Eye (tissue), 1 donor: ENCODE results near the gene SLC9A3.

ENCODE experiments used
- DNase-seq: peaks from one replicate; pipeline ENCODE4 v3.0.0-alpha.2; 2015

Gene SLC9A3

DNA sequence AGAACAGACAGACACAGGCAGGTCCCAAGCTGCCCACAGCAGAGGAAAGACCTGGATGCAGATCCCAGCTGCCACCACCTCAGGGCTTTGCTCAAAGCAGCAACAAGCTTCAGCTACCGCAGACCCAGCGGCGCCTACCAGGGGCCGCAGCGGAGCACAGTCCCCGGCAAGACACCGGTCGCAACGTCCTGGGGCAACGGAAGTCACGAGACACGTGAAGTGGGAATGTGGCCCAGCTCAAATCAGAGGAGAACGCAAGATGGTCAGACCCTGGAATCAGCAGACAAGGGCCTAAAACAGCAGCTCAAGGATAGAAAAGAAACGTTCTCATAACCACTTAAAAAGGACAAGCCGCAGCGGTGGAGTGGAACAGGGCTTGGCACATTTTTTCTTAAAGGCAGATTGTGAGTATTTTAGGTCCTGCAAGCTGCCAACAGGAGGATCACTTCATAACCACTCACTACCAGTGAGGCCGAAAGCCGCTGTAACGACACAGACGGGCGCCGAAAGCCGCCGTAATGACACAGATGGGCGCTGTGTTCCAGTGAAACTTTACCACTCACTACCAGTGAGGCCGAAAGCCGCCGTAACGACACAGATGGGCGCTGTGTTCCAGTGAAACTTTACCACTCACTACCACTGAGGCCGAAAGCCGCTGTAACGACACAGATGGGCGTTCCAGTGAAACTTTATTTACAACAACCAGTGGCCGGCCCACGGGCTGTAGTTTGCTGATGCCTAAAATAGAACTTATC lies 21.7 kb downstream of the SLC9A3 start:
- DNase-seq: no peak

GRCh38 chr5:501831-502184 lies 22.4 kb downstream of the SLC9A3 start:
- DNase-seq: no peak

GRCh38 chr5:501105-501830 lies 23.0 kb downstream of the SLC9A3 start:
- DNase-seq: no peak

GRCh38 chr5:500491-500890 lies 23.8 kb downstream of the SLC9A3 start:
- DNase-seq: no peak

DNA sequence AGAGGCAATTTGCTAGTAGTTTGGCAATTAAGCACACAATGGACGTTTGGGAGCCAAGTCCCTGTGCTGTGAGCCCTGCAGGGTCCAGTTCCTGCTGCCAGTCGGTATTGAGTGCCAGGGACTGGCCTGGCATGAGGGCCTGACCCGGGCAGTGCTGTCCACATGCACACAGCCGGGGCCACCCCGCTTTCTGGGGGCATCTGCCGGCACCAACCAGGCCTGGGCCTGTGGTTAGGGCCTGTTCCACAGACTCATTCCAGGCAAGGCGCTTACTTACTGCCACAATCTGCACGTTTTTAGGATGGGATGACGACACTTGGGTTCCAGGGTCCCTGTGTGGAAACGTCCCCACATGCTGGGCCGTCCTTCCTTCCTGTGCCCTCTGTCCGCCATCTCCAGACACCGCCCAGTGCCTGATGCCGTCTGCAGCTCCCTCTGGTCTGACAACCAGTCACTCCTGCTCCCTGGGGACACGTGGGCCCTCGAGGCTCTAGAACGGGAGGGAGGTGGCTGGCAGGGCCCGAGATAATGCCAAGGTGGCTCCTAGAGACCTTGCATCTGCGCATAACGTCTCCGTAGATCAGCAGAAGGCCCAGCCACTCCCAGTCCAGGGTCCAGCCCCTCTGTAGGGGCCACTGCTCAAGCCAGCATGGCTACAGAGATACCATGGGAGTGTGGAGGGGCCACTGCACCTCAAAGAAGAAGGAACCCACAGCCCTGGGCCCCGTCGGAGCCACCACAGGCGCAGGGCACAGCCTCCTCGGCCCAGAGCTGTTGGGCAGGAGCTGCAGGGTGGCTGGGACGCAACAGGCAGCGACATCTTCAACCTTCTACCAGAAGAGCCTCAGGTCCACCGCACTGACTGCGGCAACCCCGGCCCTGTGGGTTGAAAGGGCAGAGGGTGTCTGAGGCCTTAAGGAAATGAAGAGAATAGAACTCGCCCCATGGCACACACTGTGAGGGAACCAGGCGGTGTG lies 24.7 kb downstream of the SLC9A3 start:
- no peak for DNase-seq

DNA sequence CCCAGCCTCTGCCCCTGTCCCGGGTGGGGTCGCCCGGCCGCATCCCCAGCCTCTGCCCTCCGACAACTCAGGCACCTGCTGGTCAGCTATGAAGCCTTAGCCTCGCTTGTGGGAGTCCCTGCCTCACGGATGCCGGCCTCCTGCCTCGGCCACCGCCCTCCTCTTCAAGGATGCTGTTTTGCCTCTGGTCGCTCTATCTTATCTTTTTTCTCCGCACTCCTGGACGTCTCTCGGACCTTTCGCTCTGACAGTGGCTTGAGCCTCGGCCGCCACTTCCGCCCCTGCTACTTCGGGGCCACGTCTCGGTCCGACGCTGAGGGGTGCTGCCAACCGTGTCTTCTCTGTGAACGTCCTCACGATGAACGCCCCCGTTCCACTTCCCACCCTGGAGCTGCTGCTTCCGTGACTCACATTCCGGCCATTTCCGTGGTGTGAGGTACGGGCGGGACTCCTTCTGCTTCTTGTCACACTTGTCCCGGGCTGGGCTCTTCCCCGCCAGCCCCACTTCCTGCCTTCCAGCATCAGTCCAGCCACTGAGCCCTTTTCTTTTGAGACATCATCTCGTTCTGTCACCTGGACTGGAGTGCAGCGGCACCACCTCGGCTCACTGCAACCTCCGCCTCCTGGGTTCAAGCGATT lies 26.3 kb downstream of the SLC9A3 start:
- no peak for DNase-seq

GRCh38 chr5:497090-497700 lies 27.1 kb downstream of the SLC9A3 start:
- no peak for DNase-seq

DNA sequence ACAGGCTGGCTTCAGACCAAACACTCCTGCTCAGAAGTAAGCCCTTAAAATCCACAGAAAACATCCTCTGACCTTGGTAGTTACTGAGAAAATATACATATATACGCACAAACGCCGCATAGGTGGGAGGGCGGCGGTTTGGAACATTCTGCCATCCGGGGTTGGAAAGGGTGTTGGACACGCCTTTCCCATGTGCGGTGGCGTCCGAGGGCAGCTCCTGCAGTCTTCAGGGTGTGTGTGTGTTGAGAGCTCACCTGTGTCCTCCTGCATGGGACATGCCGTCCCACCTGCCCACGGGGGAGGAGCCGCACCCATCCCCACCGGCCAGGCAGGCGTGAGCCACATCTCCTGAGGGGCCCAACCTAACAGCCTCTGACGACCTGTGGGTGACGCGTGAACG lies 28.2 kb downstream of the SLC9A3 start:
- no peak for DNase-seq

- DNase-seq: no peak
These were observed 29.5 kb downstream of the SLC9A3 start for GRCh38 chr5:494667-495255.

- DNase-seq: no peak
These were observed 30.5 kb downstream of the SLC9A3 start for GRCh38 chr5:493758-494157.

DNA sequence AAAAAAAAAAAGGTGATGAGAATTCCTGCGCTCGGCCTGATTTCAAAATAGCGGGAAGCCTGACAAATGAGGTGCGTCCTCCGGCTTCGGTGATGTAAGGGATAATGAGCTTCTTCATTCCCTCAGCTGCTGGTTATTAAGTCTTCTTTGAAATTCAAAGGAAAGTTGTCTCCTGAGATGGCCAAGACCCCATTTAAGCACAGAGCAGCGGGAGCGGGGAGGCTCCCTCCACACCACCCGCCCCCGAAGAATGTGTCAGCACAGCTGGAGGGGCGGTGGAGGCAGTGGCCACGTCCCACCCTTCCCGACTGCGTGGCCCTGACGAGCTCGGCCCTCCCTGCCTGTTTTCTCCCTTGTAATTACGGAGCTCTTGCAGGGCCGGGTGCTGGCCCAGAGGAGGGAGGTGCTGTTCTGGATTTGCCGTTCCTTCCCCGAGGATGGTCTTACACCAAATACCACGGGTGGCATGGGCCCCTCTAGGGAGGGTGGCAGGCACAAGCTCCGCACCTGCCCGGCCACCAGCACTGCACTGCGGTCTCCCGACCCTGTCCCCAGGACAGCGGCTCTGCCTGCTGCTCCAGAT lies 31.0 kb downstream of the SLC9A3 start:
- DNase-seq: peak; percentile 68

- no peak for DNase-seq
These were observed 31.8 kb downstream of the SLC9A3 start for GRCh38 chr5:492314-492893.

GRCh38 chr5:491856-492155 lies 32.4 kb downstream of the SLC9A3 start:
- DNase-seq: no peak

DNA sequence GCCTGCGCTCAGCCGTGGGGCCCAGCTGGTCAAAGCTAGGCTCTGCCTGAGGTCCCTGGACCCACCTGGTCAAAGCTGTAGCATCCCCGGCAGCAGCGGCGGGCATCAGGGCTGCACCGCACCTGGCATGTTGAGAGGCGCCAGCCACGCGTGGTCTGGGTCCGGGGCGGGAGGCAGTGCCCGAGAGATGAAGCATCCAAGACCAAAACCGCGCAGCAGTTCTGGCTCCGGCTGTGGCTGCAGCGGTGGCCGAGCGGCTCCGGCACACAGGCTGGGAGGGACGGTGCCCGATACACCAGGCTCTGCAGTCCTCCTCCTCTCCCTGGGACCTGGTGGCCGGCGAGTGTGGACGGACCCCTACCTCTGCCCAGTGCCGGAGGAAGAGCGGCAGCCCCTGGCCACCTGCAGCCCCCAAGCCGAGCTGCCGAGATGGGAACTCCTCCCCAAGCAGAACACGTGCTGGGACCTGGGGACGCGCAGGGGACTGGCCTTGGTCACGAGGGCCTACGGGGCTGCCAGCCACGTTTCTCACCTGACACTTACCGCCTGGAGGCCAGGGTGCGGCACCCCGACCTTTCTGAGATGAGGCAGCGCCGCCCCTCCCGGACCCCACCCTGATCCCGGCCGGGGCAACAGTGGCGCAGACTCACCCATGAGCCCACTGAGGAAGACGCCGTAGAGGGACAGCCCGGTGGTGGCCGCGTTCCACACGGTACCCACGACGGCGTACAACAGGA lies 33.0 kb downstream of the SLC9A3 start:
- no peak for DNase-seq

DNA sequence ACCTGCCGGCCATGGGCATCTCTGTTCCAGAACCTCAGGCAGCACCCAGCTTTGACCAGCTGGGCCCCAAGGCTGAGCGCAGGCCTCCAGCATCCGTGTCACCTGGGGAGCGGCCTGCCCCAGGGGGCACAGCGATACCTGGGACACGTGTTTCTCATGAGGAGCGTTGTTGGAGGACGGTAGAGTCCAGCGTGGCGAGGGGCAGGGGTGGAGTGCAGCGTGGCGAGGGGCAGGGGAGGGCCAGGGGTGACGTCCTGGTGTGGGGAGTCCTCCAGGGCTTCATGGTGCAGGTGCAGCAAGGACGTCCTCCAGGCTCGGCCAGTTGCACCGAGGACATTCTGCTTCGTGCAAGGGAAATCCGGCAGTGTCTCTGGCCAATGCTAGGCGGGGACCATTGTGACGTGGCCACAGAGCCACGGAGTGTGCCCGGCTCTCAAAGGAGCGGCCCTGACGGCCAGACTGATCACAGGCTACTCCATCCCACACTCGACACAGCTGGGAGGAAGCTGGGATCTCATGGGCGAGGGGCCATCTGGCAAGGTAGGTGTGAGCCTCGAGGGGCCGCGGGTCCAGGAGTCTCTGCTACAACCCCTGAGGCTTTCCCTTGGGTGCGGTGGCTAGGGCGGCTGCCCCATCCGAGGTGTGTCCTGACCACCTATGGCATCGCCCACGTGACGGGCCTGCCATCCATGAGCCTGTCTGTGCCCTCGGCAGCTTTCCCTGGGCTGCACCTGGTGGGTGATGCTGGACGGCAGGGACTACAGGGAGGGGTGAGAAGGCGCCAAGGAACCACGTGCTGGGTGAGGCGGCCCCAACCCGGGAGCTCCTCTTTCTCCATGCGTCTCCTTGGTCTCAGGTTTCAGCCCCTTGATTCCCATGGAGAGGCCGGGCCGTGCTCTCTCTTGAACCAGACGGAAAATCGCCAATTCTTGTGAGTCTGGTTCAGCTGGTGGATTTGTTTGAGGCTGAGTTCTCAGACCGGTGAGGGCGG lies 33.8 kb downstream of the SLC9A3 start:
- no peak for DNase-seq

DNA sequence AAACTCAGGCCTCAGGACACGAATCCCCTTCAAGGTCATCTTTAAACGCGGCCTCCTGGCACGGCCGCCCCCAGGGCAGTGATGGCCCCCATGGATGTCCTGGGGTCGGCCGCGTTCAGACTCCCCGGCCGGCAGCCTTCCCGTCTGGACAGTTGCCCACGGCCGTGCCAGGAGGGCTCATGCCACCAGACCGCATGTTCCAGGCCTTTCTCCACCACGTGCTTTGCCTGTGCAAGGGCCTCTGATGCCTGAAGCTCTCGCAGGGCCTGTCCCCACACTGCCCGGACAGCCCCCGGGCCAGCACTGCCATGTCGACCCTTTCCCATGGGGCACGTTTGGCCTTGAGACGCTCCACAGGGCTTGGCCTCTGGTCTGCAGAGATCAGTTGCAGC lies 34.6 kb downstream of the SLC9A3 start:
- DNase-seq: no peak

GRCh38 chr5:488744-489688 lies 35.2 kb downstream of the SLC9A3 start:
- DNase-seq: no peak

DNA sequence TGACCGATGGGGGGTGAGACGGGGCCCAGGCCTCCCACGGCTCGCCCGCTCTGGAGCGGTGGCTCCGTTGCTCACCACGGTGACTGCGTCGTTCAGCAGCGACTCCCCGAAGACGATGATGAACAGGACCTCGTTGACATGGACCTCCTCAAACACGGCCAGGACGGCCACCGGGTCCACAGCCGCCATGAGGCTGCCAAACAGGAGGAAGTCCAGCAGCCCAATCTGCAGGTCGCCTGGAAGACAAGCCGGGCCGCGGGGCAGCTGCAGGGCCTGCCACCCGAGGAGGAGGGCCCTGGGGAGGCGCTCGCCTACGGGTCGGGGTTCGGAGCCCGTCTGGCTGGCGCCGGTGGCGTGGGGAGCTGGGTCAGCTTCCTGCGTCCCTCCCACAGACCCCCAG lies 36.0 kb downstream of the SLC9A3 start:
- DNase-seq: no peak
